ENCODE data around the gene LMF1.

Gene LMF1

DNA sequence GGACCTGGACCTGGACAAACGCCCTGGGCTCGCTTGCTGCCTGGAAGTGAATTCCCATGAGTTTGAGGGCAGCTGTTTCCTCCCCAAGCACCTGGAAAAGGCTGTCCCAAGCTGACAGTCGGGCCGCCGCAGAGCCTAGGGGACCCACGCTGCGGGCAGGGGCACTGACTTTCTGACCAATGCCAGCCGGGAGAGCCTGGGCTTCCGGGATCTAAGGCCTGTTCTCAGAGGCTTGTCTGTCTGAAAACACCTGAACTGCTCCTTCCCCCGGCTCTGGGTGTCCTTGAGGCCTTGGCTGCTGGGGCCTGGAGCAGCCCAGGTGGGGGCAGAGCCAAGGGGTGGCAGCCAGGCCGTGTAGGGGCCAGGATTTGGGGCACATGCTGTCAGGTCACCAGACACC, 72.6 kb downstream of the LMF1 start:
- no peak overlapping the region for H3K27ac ChIP-seq (ENCODE audit: low read depth, low read length)
- no peaks in the 10 kb centered on the region for H3K9me2 ChIP-seq (replicated peaks; ENCODE audit: control insufficient read depth, low read length)
- no peaks in the 10 kb centered on the region for H3K9me3 ChIP-seq (ENCODE audit: control insufficient read depth, insufficient read depth, low read length)
- no peaks in the 10 kb centered on the region for H3K4me1 ChIP-seq (ENCODE audit: control insufficient read depth, low read length)
- no peaks in the 10 kb centered on the region for H3K36me3 ChIP-seq (ENCODE audit: control insufficient read depth, low read length)
- H3K4me2 ChIP-seq (ENCODE audit: low read length), result no peak overlapping the region
- H3K79me2 ChIP-seq (ENCODE audit: control insufficient read depth, low read length), result no peaks in the 10 kb centered on the region
- no peaks in the 10 kb centered on the region for H3K27me3 ChIP-seq (ENCODE audit: control insufficient read depth, low read length)
- TF ChIP-seq EZH2phosphoT487 (IDR thresholded peaks at IDR 0.05; ENCODE audit: borderline replicate concordance, low read length), result no peak
- H3K4me3 ChIP-seq (ENCODE audit: low read length), result no peak overlapping the region
- no peaks in the 10 kb centered on the region for H4K20me1 ChIP-seq (ENCODE audit: control insufficient read depth, insufficient read depth, low read depth, low read length)
- no peaks in the 10 kb centered on the region for H3F3A ChIP-seq (ENCODE audit: control insufficient read depth, insufficient read depth)

DNA sequence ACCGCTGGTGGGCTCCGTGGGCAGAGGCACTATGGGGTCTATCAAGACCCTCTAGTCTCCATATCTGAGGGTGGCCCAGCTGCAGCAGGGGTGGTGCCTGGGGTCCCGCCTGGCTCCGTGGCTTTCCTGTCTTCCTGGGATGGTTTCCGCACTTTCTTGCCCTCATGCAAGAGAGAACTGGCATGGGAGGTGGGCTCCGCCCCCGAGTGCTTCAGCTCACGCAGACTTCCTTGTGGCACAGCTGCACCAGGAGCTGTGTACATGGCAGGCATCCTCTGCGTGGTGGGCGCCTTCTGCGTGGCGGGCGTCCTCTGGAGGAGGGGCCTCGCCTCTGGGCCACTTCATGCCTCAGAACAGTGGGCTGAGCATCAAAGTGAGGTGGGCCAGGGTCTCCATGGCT, 73.1 kb downstream of the LMF1 start:
- Histone ChIP-seq H3F3A (ENCODE audit: control insufficient read depth, insufficient read depth) (no peaks in the 10 kb centered on the region), H3K36me3 (ENCODE audit: control insufficient read depth, low read length) (no peaks in the 10 kb centered on the region), H3K4me3 (ENCODE audit: low read length) (no peak overlapping the region), H3K79me2 (ENCODE audit: control insufficient read depth, low read length) (no peaks in the 10 kb centered on the region), H3K4me2 (ENCODE audit: low read length) (no peak overlapping the region), H3K9me3 (ENCODE audit: control insufficient read depth, insufficient read depth, low read length) (no peaks in the 10 kb centered on the region), H3K4me1 (ENCODE audit: control insufficient read depth, low read length) (no peaks in the 10 kb centered on the region), H3K27me3 (ENCODE audit: control insufficient read depth, low read length) (no peaks in the 10 kb centered on the region), H4K20me1 (ENCODE audit: control insufficient read depth, insufficient read depth, low read depth, low read length) (no peaks in the 10 kb centered on the region), H3K9me2 (replicated peaks; ENCODE audit: control insufficient read depth, low read length) (no peaks in the 10 kb centered on the region), H3K27ac (ENCODE audit: low read depth, low read length) (no peak overlapping the region)
- TF ChIP-seq, protein P1, sequence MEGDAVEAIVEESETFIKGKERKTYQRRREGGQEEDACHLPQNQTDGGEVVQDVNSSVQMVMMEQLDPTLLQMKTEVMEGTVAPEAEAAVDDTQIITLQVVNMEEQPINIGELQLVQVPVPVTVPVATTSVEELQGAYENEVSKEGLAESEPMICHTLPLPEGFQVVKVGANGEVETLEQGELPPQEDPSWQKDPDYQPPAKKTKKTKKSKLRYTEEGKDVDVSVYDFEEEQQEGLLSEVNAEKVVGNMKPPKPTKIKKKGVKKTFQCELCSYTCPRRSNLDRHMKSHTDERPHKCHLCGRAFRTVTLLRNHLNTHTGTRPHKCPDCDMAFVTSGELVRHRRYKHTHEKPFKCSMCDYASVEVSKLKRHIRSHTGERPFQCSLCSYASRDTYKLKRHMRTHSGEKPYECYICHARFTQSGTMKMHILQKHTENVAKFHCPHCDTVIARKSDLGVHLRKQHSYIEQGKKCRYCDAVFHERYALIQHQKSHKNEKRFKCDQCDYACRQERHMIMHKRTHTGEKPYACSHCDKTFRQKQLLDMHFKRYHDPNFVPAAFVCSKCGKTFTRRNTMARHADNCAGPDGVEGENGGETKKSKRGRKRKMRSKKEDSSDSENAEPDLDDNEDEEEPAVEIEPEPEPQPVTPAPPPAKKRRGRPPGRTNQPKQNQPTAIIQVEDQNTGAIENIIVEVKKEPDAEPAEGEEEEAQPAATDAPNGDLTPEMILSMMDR (IDR thresholded peaks at IDR 0.05; ENCODE audit: low read depth, low read length, poor library complexity, severe bottlenecking), result no peak
- TF ChIP-seq EZH2phosphoT487 (IDR thresholded peaks at IDR 0.05; ENCODE audit: borderline replicate concordance, low read length), result no peak

DNA sequence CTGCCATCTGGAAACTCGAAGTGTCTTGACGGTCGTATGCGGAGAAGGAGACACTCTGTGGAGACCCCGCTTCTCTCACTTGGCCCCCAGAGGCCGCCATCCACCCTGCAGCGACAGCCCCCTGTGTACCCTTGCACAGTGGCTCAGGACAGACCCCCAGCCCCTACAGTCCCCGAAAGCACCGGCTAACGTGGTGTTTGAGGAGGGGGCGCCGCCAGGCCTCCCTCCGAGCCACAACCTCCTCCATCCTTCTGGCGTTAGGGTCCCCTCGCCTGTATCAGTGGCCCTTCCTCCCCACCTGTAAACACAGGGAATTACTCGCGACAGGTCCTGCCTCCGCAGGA, 73.6 kb downstream of the LMF1 start:
- H3K9me2 ChIP-seq (replicated peaks; ENCODE audit: control insufficient read depth, low read length), result no peaks in the 10 kb centered on the region
- no peak overlapping the region for H3K27ac ChIP-seq (ENCODE audit: low read depth, low read length)
- no peaks in the 10 kb centered on the region for H3K4me1 ChIP-seq (ENCODE audit: control insufficient read depth, low read length)
- H3K4me2 ChIP-seq (ENCODE audit: low read length), result no peak overlapping the region
- no peaks in the 10 kb centered on the region for H3K27me3 ChIP-seq (ENCODE audit: control insufficient read depth, low read length)
- H3K36me3 ChIP-seq (ENCODE audit: control insufficient read depth, low read length), result no peaks in the 10 kb centered on the region
- no peaks in the 10 kb centered on the region for H3F3A ChIP-seq (ENCODE audit: control insufficient read depth, insufficient read depth)
- H3K4me3 ChIP-seq (ENCODE audit: low read length), result no peak overlapping the region
- no peaks in the 10 kb centered on the region for H3K79me2 ChIP-seq (ENCODE audit: control insufficient read depth, low read length)
- no peaks in the 10 kb centered on the region for H4K20me1 ChIP-seq (ENCODE audit: control insufficient read depth, insufficient read depth, low read depth, low read length)
- no peaks in the 10 kb centered on the region for H3K9me3 ChIP-seq (ENCODE audit: control insufficient read depth, insufficient read depth, low read length)
- TF ChIP-seq, protein P1 (IDR thresholded peaks at IDR 0.05; ENCODE audit: low read depth, low read length, poor library complexity, severe bottlenecking), result peak; percentile 15
- TF ChIP-seq EZH2phosphoT487 (IDR thresholded peaks at IDR 0.05; ENCODE audit: borderline replicate concordance, low read length), result no peak

DNA sequence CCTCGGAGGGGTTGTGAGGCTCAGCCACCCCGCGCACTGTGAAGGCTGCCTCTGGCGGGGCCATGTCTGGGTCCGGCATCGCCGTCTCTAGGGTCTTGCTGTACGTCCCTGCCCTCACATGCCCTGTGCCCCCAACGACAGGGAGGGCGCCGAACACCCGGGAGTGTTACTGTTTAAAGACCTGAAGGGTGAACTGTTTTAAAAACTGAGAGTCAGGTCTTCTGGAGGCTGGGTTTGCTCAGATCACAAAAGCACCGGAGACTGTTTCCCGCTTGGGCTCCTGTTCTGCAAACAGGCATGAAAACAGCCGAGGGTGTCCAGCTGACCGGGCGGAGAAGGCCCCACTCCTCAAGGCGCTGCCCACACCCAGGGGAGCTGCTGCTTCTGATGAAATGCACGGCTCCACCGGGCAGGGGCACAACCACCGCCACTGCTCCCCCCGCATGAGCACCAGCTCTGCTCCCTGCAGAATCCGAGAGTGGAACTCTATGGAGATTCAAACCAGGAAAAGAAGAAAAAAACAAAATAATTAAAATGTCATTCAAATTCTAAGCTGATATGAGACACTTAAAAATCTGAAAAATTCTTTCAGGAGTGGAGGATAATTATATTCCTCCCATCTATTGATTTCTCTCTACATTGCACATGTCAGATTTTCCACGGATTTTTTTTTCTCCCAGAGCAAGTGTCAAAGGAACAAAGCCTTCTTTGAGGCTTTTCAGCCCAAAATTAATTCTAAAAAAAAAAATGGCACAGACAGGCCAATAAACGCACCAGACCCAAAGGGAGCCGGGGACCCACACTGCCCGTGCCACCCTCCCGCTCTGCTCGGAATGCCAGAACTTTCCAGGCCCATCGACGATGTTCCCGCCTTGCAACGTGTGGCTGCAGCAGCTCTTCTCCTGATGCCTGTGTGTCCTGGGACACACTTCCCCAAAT, 74.3 kb downstream of the LMF1 start:
- TF ChIP-seq, protein P1 (IDR thresholded peaks at IDR 0.05; ENCODE audit: low read depth, low read length, poor library complexity, severe bottlenecking), result no peak
- no peak for TF ChIP-seq EZH2phosphoT487 (IDR thresholded peaks at IDR 0.05; ENCODE audit: borderline replicate concordance, low read length)
- H4K20me1 ChIP-seq (ENCODE audit: control insufficient read depth, insufficient read depth, low read depth, low read length), result no peaks in the 10 kb centered on the region
- H3K4me1 ChIP-seq (ENCODE audit: control insufficient read depth, low read length), result no peaks in the 10 kb centered on the region
- H3F3A ChIP-seq (ENCODE audit: control insufficient read depth, insufficient read depth), result no peaks in the 10 kb centered on the region
- H3K9me3 ChIP-seq (ENCODE audit: control insufficient read depth, insufficient read depth, low read length), result no peaks in the 10 kb centered on the region
- no peak overlapping the region for H3K4me2 ChIP-seq (ENCODE audit: low read length)
- H3K9me2 ChIP-seq (replicated peaks; ENCODE audit: control insufficient read depth, low read length), result no peaks in the 10 kb centered on the region
- no peaks in the 10 kb centered on the region for H3K79me2 ChIP-seq (ENCODE audit: control insufficient read depth, low read length)
- no peaks in the 10 kb centered on the region for H3K27me3 ChIP-seq (ENCODE audit: control insufficient read depth, low read length)
- no peaks in the 10 kb centered on the region for H3K36me3 ChIP-seq (ENCODE audit: control insufficient read depth, low read length)
- no peak overlapping the region for H3K4me3 ChIP-seq (ENCODE audit: low read length)
- no peak overlapping the region for H3K27ac ChIP-seq (ENCODE audit: low read depth, low read length)

All from DOHH2 (cell line).